HepG2 (cell line): Measurements from ENCODE around the gene SUZ12. TPM values are rescaled to one million over a fixed set of nuclear protein-coding genes. Genes with fewer than 3 reads are reported as not detected.

Source experiments
- HOMEZ ChIP-seq: IDR thresholded peaks from 2 replicates; pipeline ENCODE4 v1.6.1; 2016; ENCODE audit warnings: low read depth
- JUNB ChIP-seq: sonication (generic); formaldehyde crosslinking; IDR thresholded peaks from 2 replicates; pipeline ENCODE4 v1.8.0; 2022; ENCODE audit warnings: missing genetic modification reagents, mild to moderate bottlenecking, borderline replicate concordance
- KMT2A ChIP-seq: sonication (generic); formaldehyde crosslinking; IDR thresholded peaks from 2 replicates; pipeline ENCODE4 v1.4.0; 2020; ENCODE audit warnings: missing genetic modification reagents
- LCORL ChIP-seq, 2 experiments: fragments of 450-650 bp in 1 of 2; sonication (generic) in 1 of 2; formaldehyde crosslinking in 1 of 2; IDR thresholded peaks; 2 replicates each; pipeline versions ENCODE4 v1.5.0 to v1.6.1; 2017 to 2020; ENCODE audit warnings: antibody characterized with exemption in 1 of 2, missing genetic modification reagents in 1 of 2
- NFRKB ChIP-seq: fragments of 450-650 bp; IDR thresholded peaks from 2 replicates; pipeline ENCODE4 v1.6.1; 2017
- PAWR ChIP-seq: sonication (generic); formaldehyde crosslinking; IDR thresholded peaks from 2 replicates; pipeline ENCODE4 v1.4.0; 2020; ENCODE audit warnings: missing genetic modification reagents, mild to moderate bottlenecking, borderline replicate concordance
- TCF7 ChIP-seq: sonication (generic); IDR thresholded peaks from 2 replicates; pipeline ENCODE4 v1.6.1; 2016; ENCODE audit warnings: antibody characterized with exemption, low read depth
- USF2 ChIP-seq, 2 experiments: sonication (generic) in 1 of 2; formaldehyde crosslinking in 1 of 2; IDR thresholded peaks; 2 replicates each; pipeline versions ENCODE4 v1.5.1 to v1.6.1; 2011 to 2020; ENCODE audit warnings: borderline replicate concordance in 1 of 2, low read depth in 1 of 2, low read length in 1 of 2, mild to moderate bottlenecking in 1 of 2, missing genetic modification reagents in 1 of 2, moderate library complexity in 1 of 2
- ZBTB10 ChIP-seq: sonication (generic); formaldehyde crosslinking; IDR thresholded peaks from 2 replicates; pipeline ENCODE4 v1.4.0; 2020; ENCODE audit warnings: missing genetic modification reagents, borderline replicate concordance
- ZBTB34 ChIP-seq: sonication (generic); formaldehyde crosslinking; IDR thresholded peaks from 2 replicates; pipeline ENCODE4 v1.8.0; 2022; ENCODE audit warnings: mild to moderate bottlenecking, missing genetic modification reagents
- ZBTB37 ChIP-seq: sonication (generic); formaldehyde crosslinking; IDR thresholded peaks from 2 replicates; pipeline ENCODE4 v1.4.0; 2020; ENCODE audit warnings: mild to moderate bottlenecking, missing genetic modification reagents
- ZBTB7B ChIP-seq: sonication (generic); formaldehyde crosslinking; IDR thresholded peaks from 2 replicates; pipeline ENCODE4 v1.4.0; 2020; ENCODE audit warnings: missing genetic modification reagents
- ZMYM4 ChIP-seq: sonication (generic); formaldehyde crosslinking; IDR thresholded peaks from 2 replicates; pipeline ENCODE4 v1.8.1; 2023; ENCODE audit warnings: mild to moderate bottlenecking, missing genetic modification reagents
- ZNF432 ChIP-seq: sonication (generic); formaldehyde crosslinking; IDR thresholded peaks from 2 replicates; pipeline ENCODE4 v1.5.0; 2020; ENCODE audit warnings: missing genetic modification reagents, mild to moderate bottlenecking, borderline replicate concordance
- ZNF614 ChIP-seq: IDR thresholded peaks from 2 replicates; pipeline ENCODE4 v1.6.1; 2018; ENCODE audit warnings: missing biosample characterization, missing genetic modification reagents, inconsistent platforms, borderline replicate concordance
- ZNF766 ChIP-seq: sonication (generic); formaldehyde crosslinking; IDR thresholded peaks from 2 replicates; pipeline ENCODE4 v1.5.0; 2020; ENCODE audit warnings: missing genetic modification reagents, borderline replicate concordance
- polyA plus RNA-seq, 8 experiments: library from polyadenylated mRNA; depleted of rRNA in 3 of 8; stranded (reverse) in 7 of 8; unstranded in 1 of 8; fragments of >200 nt; fragmentation: Illumina TruSeq in 4 of 8; extraction: Trizol in 4 of 8; gene quantifications; 2 replicates each; pipeline versions ENCODE4 v1.2.1 to v1.2.3, GENCODE V29; 2011 to 2016; ENCODE audit warnings: low read depth in 4 of 8, missing spikeins in 1 of 8, mixed read lengths in 1 of 8; ENCODE audit not compliant: insufficient read depth in 1 of 8
- total RNA-seq, 5 experiments: library from RNA; depleted of rRNA; stranded (reverse); fragments of >200 nt; fragmentation: Illumina TruSeq; extraction: Trizol; gene quantifications; 2 replicates each; pipeline ENCODE4 v1.2.3, GENCODE V29; 2016; ENCODE audit warnings: low read depth in 1 of 5
- TF ChIP-seq, protein P1 (sequence below): sonication (generic); formaldehyde crosslinking; IDR thresholded peaks from 2 replicates; pipeline ENCODE4 v1.4.0; 2020; ENCODE audit warnings: missing genetic modification reagents; ENCODE audit errors: not compliant biosample characterization

SUZ12 gene
- total and polyA plus RNA-seq, 2 of the 13 experiments (the other 11 are each of a cell fraction or from before 2014, with no cell fraction given), result 11.7 to 15.6 TPM

GRCh38 chr17:32006957-32007462 is 70.2 kb downstream of the SUZ12 start, which contains the start of gene LRRC37B (continued):
- TF ChIP-seq TCF7 (no peak), ZNF766 (CRISPR knock-in tag) (no peak), LCORL (IDR thresholded peaks at IDR 0.05) (no peak), LCORL (CRISPR knock-in tag; IDR thresholded peaks at IDR 0.05) (peak; percentile 50; the same call in 1 of the 2 replicates), USF2 (IDR thresholded peaks at IDR 0.05; ENCODE audit: low read depth, low read length) (peak; percentile 72), USF2 (CRISPR knock-in tag; IDR thresholded peaks at IDR 0.05; ENCODE audit: borderline replicate concordance) (peak; percentile 83; the same call in 1 of the 2 replicates), NFRKB (no peak), ZBTB34 (CRISPR knock-in tag) (no peak), ZBTB10 (CRISPR knock-in tag) (no peak), ZNF614 (CRISPR knock-in tag) (no peak), ZBTB7B (peak; percentile 88), ZMYM4 (CRISPR knock-in tag) (peak; percentile 66), ZNF432 (CRISPR knock-in tag) (no peak), ZBTB37 (CRISPR knock-in tag) (no peak), HOMEZ (CRISPR knock-in tag) (no peak), JUNB (CRISPR knock-in tag) (no peak), PAWR (CRISPR knock-in tag) (no peak), KMT2A (CRISPR knock-in tag) (peak; percentile 81)
- TF ChIP-seq, protein P1, sequence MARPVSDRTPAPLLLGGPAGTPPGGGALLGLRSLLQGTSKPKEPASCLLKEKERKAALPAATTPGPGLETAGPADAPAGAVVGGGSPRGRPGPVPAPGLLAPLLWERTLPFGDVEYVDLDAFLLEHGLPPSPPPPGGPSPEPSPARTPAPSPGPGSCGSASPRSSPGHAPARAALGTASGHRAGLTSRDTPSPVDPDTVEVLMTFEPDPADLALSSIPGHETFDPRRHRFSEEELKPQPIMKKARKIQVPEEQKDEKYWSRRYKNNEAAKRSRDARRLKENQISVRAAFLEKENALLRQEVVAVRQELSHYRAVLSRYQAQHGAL (CRISPR knock-in tag), result no peak
